GM12801 (cell line): ENCODE measurements around the gene PPP5C.

Experiments
- TF ChIP-seq, protein P1 (sequence below): IDR thresholded peaks from one replicate; pipeline ENCODE4 v1.5.1; 2011; ENCODE audit warnings: control low read depth; ENCODE audit not compliant: insufficient read length; ENCODE audit errors: extremely low read depth

PPP5C gene, protein sequence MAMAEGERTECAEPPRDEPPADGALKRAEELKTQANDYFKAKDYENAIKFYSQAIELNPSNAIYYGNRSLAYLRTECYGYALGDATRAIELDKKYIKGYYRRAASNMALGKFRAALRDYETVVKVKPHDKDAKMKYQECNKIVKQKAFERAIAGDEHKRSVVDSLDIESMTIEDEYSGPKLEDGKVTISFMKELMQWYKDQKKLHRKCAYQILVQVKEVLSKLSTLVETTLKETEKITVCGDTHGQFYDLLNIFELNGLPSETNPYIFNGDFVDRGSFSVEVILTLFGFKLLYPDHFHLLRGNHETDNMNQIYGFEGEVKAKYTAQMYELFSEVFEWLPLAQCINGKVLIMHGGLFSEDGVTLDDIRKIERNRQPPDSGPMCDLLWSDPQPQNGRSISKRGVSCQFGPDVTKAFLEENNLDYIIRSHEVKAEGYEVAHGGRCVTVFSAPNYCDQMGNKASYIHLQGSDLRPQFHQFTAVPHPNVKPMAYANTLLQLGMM

DNA sequence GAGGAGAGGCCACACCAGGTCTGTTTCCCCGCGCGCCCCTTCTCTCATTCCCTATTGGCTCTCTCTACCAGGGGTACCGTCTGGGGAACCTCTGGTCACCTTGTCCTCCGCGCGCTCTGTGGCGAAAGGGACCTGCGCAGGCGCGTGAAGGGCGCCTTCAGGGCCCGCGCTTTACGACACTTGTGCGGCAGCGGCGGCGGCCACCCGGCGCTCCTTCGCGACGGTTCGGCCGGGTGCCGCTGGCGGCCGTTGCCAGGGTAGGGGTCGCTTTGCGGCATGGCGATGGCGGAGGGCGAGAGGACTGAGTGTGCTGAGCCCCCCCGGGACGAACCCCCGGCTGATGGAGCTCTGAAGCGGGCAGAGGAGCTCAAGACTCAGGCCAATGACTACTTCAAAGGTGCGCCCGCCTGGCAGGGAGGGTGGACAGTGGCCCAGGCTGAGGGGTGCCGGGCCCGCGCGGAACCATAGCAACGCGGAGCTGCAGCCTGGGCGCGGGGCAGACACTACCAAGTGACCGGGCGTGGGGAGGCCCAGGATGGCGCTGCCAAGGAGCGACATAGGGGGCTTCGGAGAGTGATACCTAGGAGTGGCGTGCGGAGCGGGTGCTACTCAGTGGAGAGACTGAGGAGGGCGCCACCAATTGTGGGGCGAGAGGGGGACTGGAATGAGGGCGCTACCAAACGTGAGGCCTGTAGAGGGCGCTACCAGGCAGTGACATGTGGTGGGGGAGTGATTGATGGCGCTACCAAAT, at the start of gene PPP5C:
PPP5C (plus strand) TSS at position 267 of the 751 bp plus-strand sequence; CDS start at position 277, 10 bp downstream.
- TF ChIP-seq, protein P1, sequence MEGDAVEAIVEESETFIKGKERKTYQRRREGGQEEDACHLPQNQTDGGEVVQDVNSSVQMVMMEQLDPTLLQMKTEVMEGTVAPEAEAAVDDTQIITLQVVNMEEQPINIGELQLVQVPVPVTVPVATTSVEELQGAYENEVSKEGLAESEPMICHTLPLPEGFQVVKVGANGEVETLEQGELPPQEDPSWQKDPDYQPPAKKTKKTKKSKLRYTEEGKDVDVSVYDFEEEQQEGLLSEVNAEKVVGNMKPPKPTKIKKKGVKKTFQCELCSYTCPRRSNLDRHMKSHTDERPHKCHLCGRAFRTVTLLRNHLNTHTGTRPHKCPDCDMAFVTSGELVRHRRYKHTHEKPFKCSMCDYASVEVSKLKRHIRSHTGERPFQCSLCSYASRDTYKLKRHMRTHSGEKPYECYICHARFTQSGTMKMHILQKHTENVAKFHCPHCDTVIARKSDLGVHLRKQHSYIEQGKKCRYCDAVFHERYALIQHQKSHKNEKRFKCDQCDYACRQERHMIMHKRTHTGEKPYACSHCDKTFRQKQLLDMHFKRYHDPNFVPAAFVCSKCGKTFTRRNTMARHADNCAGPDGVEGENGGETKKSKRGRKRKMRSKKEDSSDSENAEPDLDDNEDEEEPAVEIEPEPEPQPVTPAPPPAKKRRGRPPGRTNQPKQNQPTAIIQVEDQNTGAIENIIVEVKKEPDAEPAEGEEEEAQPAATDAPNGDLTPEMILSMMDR, result no peak

DNA sequence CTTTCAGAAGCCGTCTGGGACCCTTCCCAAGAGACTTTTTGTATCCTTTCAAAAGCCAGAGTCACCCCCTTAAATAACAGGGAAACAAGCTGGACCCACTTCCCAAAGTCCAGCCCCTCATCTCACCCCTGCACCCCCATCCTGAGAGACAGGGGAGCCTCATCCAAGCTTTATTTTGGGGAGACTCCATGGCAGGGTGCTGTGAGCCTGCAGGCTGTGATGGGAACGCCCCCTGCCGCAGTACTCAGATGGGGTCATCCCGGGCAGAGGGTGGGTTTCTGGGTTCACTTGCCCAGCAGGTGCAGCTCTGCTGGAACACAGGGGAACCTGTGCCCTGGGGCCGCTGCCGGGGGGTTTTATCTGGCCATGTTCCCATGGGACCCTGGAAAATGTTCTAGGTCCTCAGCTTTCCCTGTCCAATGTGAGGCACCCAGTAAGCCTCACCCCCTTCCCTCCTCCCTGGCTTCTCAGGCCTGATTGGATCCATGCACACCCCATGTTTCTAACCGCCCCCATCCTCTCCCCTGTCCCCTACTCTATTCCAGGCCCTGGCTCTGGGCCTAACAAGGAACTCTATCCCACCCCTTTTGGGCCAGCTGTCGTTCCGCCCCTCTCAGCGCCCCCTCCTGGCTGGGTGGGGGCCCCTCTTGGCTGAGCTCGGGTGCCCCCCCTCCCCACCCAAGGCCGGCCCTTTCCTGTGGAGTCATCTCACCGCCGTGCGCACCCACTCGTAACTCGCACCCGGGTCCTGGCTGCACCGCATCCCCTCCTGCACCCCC, 49.0 kb upstream of the PPP5C start:
- TF ChIP-seq, protein P1, result no peak

- TF ChIP-seq, protein P1, result no peak
These were observed 48.3 kb upstream of the PPP5C start for GRCh38 chr19:46298479-46299003.

DNA sequence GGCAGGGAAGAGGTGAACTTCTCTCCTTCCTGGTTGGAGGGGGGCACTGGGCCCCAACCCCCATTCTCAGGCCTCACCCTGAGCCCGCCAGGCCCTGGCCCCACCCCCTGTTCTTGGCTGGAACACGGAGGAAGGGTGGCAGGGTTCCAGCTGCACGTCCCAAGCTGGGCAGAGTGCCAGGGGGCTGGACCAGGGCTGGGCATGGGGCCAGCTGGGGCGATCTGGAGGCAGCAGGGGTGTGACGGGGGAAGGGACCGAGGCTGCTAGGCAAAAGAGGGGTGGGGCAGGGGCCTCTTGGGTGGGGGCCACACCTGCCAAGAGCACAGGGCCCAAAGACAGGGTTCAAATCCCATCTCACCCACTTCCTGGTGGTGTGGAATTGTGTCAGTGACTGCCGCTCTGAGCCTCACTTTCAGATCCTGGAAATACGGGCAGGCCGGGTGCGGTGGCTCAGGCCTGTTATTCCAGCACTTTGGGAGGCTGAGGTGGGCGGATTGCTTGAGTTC, 47.8 kb upstream of the PPP5C start:
- TF ChIP-seq, protein P1, result no peak

DNA sequence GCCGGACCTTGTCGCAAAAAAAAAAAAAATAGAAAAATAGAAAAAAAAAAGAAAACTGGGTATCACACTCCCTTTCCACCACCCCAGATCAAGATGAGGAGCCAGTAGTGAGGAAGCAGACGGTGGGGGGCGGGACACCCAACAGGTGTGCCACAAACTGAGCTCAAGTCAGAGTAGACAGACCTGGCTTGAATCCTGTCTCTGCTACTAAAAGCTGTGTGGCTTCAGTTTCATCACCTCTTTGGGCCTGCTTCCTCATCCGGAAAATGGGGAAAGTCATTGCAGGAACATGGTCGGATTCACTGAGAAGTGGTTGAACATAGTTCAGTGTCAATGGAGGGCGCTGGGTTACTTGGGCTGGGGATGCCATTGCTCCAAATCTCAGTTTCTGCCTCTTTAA, 47.2 kb upstream of the PPP5C start:
- TF ChIP-seq, protein P1, result no peak

GRCh38 chr19:46303322-46303690, 43.6 kb upstream of the PPP5C start:
- TF ChIP-seq, protein P1, result no peak
